PFSK-1 (cell line): ENCODE data around the gene DPF3.

Experiments used
- SIN3A ChIP-seq: IDR thresholded peaks from 2 replicates; pipeline ENCODE4 v1.6.1; 2012; ENCODE audit warnings: mild to moderate bottlenecking, low read length, moderate library complexity, borderline replicate concordance; ENCODE audit not compliant: insufficient read depth
- TAF1 ChIP-seq: IDR thresholded peaks from 2 replicates; pipeline ENCODE4 v1.6.1; 2012; ENCODE audit warnings: low read length, control low read depth, borderline replicate concordance; ENCODE audit not compliant: insufficient read depth

DNA sequence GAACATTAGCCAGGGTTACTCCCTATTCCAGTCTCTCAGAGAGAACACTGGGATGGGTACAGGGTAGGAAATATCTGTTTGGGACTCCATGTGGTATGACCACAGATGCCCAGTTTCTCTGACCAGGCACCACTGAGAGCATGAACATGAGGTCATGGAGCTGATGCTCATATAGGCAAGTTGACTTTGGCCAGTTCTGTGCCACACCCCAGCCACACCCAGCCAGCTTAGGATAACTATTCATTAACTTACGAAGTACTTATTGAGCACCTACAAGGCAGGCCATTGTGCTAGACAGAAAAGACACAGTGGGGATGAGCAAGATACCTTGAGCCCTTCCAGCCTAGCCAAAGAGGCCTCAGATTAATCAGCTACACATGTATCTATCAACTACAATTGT, 262.5 kb downstream of the DPF3 start:
- TF ChIP-seq TAF1 (no peak), SIN3A (no peak)
